Hepatocyte (in vitro differentiated cells): ENCODE data around the gene THUMPD3.

Source experiments
- CTCF ChIP-seq: fragments of 200-600 bp; sonication (generic); IDR thresholded peaks from 2 replicates; pipeline ENCODE4 v1.5.1; 2016; ENCODE audit warnings: antibody characterized with exemption, mild to moderate bottlenecking; ENCODE audit not compliant: poor library complexity
- EZH2 ChIP-seq: fragments of 200-600 bp; sonication (generic); IDR thresholded peaks from 2 replicates; pipeline ENCODE4 v1.6.1; 2016; ENCODE audit warnings: antibody characterized with exemption, mild to moderate bottlenecking, borderline replicate concordance

GRCh38 chr3:9405756-9406155 is 42.9 kb downstream of the THUMPD3 start:
- TF ChIP-seq CTCF (no peak), EZH2 (no peak)
